GM19463 (cell line): ENCODE measurements around the gene TNP1.

Source experiments
- ATAC-seq: cut with Tn5 transposase; IDR thresholded peaks from one replicate; pipeline ENCODE4 v1.9.1; 2021; ENCODE audit warnings: mild to moderate bottlenecking, moderate library complexity; ENCODE audit not compliant: unreplicated experiment

TNP1 gene

DNA sequence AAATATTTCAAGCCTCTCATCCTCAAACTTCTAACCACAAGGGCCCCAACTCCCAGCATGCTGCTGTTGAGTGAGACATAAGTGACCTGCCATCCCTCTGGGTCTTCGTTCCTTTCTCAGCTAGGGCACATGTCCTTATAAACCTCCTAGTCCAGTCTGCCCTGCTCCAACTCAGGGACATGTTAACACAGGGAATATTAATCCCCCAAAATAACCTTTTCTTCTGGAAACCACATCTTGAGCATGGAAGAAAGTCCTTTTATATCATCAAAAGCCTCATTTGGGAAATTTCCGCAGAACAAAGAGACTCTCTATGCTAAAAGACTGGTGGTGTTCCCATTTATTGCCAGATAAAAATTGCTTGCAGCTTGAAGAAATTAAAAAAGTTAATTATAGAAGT, 14.4 kb downstream of the TNP1 start:
- ATAC-seq = no peak

GRCh38 chr2:216842636-216843035, 17.2 kb downstream of the TNP1 start:
- no peak for ATAC-seq

GRCh38 chr2:216839688-216840087, 20.2 kb downstream of the TNP1 start:
- no peak for ATAC-seq

DNA sequence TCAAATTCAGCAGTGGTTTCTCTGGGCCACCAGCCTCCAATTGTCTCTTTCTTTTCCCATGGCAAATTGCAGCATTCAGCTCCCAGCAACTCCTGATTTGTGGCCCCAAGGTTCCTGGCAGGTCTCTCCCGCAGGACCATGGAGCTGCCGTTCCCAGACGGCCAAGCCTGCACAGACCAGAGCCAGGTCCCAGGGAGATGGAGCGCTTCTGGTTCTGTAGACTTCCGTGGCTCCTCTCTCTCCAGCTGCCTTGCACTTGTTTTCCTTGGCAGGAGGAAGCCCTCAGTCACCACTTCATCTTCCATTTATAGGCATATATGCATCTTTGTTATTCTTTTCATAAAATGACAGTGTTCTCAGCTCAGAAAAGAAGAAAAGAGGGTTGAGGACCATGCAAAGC, 21.7 kb downstream of the TNP1 start:
- ATAC-seq = no peak

- ATAC-seq = no peak
Measured at GRCh38 chr2:216837740-216838139, 22.1 kb downstream of the TNP1 start.

DNA sequence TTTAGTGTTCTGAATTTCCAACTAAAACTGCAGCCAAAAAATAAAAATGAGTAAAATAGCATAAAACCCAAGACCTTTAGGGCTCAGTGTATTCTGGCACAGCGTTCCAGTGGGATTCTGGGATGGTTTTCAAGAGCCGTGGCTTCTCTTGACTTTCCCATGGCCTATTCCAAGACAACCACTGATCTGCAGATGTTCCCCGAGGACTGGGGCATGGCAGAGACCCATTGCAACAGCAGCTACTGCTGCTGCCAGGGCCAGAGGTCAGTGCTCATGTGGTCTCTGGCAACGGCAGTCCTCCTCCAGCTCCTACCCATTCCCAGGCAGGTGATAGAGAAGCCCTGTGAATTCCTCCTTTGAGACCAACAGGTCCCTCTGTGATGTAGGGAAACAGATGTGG, 26.8 kb downstream of the TNP1 start:
- no peak for ATAC-seq

GRCh38 chr2:216830346-216830745, 29.5 kb downstream of the TNP1 start:
- ATAC-seq = no peak

GRCh38 chr2:216829533-216829932, 30.3 kb downstream of the TNP1 start:
- ATAC-seq = no peak

DNA sequence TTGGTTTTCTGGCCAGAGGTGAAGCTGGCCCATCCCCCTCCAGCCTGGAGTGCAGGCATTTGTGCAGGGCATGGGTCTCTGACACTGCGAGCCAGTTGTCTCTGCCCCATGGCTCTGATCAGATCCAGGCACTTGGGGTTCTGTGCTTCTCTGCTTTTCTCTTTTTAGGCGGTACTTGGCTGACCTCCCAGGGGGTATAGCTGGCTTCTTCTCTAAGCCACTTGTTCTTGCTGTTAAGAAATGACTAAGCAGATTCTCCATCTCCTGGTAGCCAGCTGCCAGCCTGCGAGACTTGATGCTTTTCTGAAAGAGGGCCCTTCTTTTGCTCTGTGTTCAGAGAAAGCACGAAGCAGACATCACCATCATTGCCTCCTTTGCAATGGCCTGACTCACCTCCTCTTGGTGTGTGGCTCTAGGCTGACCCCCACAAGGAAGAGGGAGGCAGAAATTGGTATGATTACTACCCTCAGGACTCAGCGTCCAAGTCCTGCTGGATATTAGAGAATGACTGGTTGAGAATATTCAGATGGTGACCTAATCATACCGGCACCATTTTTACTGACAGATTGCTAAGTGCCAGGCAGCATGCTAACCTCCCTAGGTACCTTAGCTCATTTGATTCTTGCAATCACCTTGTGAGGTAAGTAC, 32.7 kb downstream of the TNP1 start:
- ATAC-seq = no peak

GRCh38 chr2:216822470-216822869, 37.4 kb downstream of the TNP1 start:
- ATAC-seq = no peak

DNA sequence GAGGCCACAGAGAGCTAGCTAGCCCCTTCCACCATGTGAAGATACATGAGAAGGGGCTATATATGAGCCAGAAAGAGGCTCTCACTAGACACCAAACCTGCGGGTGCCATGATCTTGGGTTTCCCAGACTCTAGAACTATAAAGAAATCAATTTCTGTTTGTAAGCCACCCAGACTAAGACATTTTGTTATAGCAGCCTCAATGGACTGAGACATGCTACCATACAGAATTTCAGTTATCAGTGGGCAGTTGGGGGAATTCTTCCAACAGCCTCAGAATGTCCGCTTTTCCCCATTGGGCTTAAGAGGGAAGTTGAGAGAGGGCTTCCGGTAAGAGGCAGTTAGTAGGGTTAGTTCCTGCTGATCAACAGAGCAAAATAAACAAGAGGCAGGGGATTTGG, 39.2 kb downstream of the TNP1 start:
- ATAC-seq = no peak

DNA sequence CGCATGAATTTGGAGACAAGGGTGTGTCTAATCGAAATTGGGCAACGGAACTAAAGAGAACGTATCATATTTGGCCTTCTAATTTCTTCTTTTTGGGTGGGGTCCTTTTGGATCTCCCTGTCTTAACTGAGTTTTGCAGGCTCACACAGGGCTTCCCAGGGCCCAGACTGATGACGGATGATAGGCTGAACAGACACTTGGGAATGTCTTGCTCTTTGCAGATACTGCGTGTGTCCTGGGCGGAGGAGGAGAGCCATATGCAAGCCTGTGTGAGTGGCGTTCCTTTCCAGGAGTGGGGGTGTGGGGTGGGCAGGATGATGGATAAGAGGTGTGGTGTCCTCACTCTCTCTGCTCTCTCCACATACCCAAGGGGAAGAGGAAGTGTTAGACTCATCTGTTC, 40.1 kb downstream of the TNP1 start:
- ATAC-seq = no peak

- ATAC-seq = no peak
Measured at GRCh38 chr2:216819055-216819454, 40.8 kb downstream of the TNP1 start.

DNA sequence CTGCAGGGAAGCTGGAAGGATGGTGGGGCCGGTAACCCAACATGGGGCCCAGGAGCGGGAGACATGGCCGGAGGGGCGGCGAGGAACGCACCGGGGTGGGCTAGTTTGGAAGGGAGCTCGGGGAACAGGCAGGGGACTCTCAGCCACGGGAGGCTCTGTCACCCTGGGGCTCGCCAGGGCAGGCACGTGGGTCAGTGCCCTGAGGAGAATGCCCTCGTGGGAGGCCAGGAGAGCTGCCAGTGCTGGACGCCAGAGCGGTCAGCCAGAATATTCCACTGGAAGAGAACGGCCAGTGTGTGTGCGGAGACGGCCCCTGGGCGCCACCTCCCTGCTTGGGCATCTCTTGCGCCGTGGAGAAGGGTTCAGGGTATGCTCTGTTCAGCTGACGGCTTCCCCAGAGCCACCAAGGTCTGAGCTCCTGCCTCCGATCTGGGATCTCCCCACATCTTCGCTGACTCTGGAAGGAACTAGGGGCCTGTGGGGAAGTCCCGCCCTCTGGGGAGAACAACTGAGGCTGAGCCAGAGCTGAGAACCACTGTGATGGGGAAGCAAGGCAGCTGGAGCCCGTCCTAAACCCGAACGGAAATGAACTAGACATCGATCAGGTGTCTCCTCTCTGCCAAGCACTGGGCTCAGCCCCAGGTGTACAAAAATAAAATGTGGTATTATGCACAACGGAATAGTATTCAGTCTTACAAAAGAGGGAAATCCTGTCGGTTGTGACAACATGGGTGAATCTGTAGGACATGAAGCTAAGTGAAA, 49.3 kb downstream of the TNP1 start:
- no peak for ATAC-seq
